ENCODE results near the gene PRDM11. TPM values are rescaled to one million over a fixed set of nuclear protein-coding genes. Genes with fewer than 3 reads are reported as not detected.

The PRDM11 gene
- total and polyA plus RNA-seq, 8 donors, result 13.6 to 29.6 (median 21.4) TPM

- H3K4me1 ChIP-seq, result peaks cover 0 to 13% of the 10 kb centered on the region in 2 donors
- H3K27ac ChIP-seq, result peak overlapping the region in 1 of 2 donors; percentile 60
- H3K4me3 ChIP-seq, result no peak overlapping the region
- intact Hi-C loops (cut with DNase I), result loop anchor here in 1 of 2 donors (10.0 kb wide), 1 partner anchor 168 kb away; no protein-coding TSS in a partner anchor
- no peaks in the 10 kb centered on the region for H3K36me3 ChIP-seq
- ATAC-seq, result no peak
- peaks cover 0 to 10% of the 10 kb centered on the region in 2 donors for H3K27me3 ChIP-seq
- TF ChIP-seq CTCF (IDR thresholded peaks at IDR 0.05), result no peak
- no peak for DNase-seq
- no peaks in the 10 kb centered on the region for H3K9me3 ChIP-seq
Observed at GRCh38 chr11:45102361-45102809, 44.1 kb upstream of the PRDM11 start.

- no peak overlapping the region for H3K4me3 ChIP-seq
- no peaks in the 10 kb centered on the region for H3K9me3 ChIP-seq
- peak overlapping the region in 1 of 2 donors; percentile 60 for H3K27ac ChIP-seq
- H3K4me1 ChIP-seq, result peaks cover 0 to 13% of the 10 kb centered on the region in 2 donors
- intact Hi-C loops (cut with DNase I), result loop anchor here in 1 of 2 donors (10.0 kb wide), 1 partner anchor 168 kb away; no protein-coding TSS in a partner anchor
- TF ChIP-seq CTCF (IDR thresholded peaks at IDR 0.05), result peak; percentile 94
- peak; percentile 82 for ATAC-seq
- DNase-seq, result peak in 3 of 4 donors; percentile 46 to 85 (median 76)
- no peaks in the 10 kb centered on the region for H3K36me3 ChIP-seq
- peaks cover 0 to 10% of the 10 kb centered on the region in 2 donors for H3K27me3 ChIP-seq
Observed at GRCh38 chr11:45102810-45103621, 43.4 kb upstream of the PRDM11 start.

- intact Hi-C loops (cut with DNase I), result loop anchor here (2.0 to 10.0 kb wide), 2 partner anchors 167 to 169 kb away; no protein-coding TSS in a partner anchor
- no peak for ATAC-seq
- Histone ChIP-seq H3K4me1 (peaks cover 0 to 13% of the 10 kb centered on the region in 2 donors), H3K9me3 (no peaks in the 10 kb centered on the region), H3K4me3 (no peak overlapping the region), H3K27me3 (peaks cover 0 to 10% of the 10 kb centered on the region in 2 donors), H3K27ac (no peak overlapping the region), H3K36me3 (no peaks in the 10 kb centered on the region)
- DNase-seq, result no peak
- no peak for TF ChIP-seq CTCF (IDR thresholded peaks at IDR 0.05)
Observed at GRCh38 chr11:45104006-45104789, 42.2 kb upstream of the PRDM11 start.

GRCh38 chr11:45104790-45105084 is 41.7 kb upstream of the PRDM11 start:
- intact Hi-C loops (cut with DNase I), result loop anchor here (2.0 to 10.0 kb wide), 3 partner anchors 168 to 188 kb away; no protein-coding TSS in a partner anchor
- TF ChIP-seq CTCF (IDR thresholded peaks at IDR 0.05), result no peak
- H3K27ac ChIP-seq, result no peak overlapping the region
- peaks cover 0 to 10% of the 10 kb centered on the region in 2 donors for H3K27me3 ChIP-seq
- ATAC-seq (no peak), DNase-seq (no peak)
- no peaks in the 10 kb centered on the region for H3K9me3 ChIP-seq
- peaks cover 0 to 13% of the 10 kb centered on the region in 2 donors for H3K4me1 ChIP-seq
- no peak overlapping the region for H3K4me3 ChIP-seq
- H3K36me3 ChIP-seq, result no peaks in the 10 kb centered on the region

Measured in left lung (tissue), 10 donors.